K562 (cell line): ENCODE data around the gene ZEB2. TPM values are rescaled to one million over a fixed set of nuclear protein-coding genes. Genes with fewer than 3 reads are reported as not detected.

Source experiments
- CHCHD3 ChIP-seq: fragments of 250-450 bp; sonication (Bioruptor Pico); IDR thresholded peaks from 2 replicates; pipeline ENCODE4 v2.1.2; 2022; ENCODE audit warnings: mild to moderate bottlenecking
- E2F3 ChIP-seq: fragments of 250-450 bp; sonication (Bioruptor Pico); IDR thresholded peaks from 2 replicates; pipeline ENCODE4 v1.4.0; 2020; ENCODE audit warnings: mild to moderate bottlenecking
- ELF2 ChIP-seq: fragments of 250-450 bp; sonication (Bioruptor Pico); IDR thresholded peaks from 2 replicates; pipeline ENCODE4 v1.5.0; 2021; ENCODE audit warnings: mild to moderate bottlenecking
- MAZ ChIP-seq, 2 experiments: fragments of 450-650 bp in 1 of 2; sonication (generic) in 1 of 2; formaldehyde crosslinking; IDR thresholded peaks in 1 of 2; conservative IDR thresholded peaks in 1 of 2; 2 replicates each; pipeline versions ENCODE4 v1.4.0 to v1.5.0; 2020; ENCODE audit warnings: mild to moderate bottlenecking in 1 of 2, missing genetic modification reagents in 1 of 2
- MBD2 ChIP-seq: sonication (generic); IDR thresholded peaks from 2 replicates; pipeline ENCODE4 v1.6.1; 2016; ENCODE audit warnings: low read depth, borderline replicate concordance
- MTF1 ChIP-seq: fragments of 250-450 bp; sonication (Bioruptor Pico); IDR thresholded peaks from 2 replicates; pipeline ENCODE4 v1.9.0; 2021; ENCODE audit warnings: moderate library complexity, mild to moderate bottlenecking, inconsistent platforms, borderline replicate concordance
- SETDB1 ChIP-seq: IDR thresholded peaks from one replicate; pipeline ENCODE4 v1.6.1; 2012; ENCODE audit warnings: low read length, control low read depth, inconsistent platforms
- SIX5 ChIP-seq, 2 experiments: IDR thresholded peaks; 2 replicates each; pipeline ENCODE4 v1.6.1; 2011; ENCODE audit warnings: low read length in 2 of 2, borderline replicate concordance in 1 of 2, low read depth in 1 of 2, mild to moderate bottlenecking in 1 of 2, moderate library complexity in 1 of 2; ENCODE audit not compliant: insufficient read depth in 1 of 2
- ZNF551 ChIP-seq: fragments of 250-450 bp; sonication (Bioruptor Pico); IDR thresholded peaks from 2 replicates; pipeline ENCODE4 v1.5.0; 2021; ENCODE audit warnings: mild to moderate bottlenecking, moderate library complexity
- ZNF778 ChIP-seq: fragments of 450-650 bp; formaldehyde crosslinking; IDR thresholded peaks from 2 replicates; pipeline ENCODE4 v1.4.0; 2020; ENCODE audit warnings: mild to moderate bottlenecking, moderate library complexity
- ZNF780A ChIP-seq: fragments of 250-450 bp; sonication (Bioruptor Pico); IDR thresholded peaks from 2 replicates; pipeline ENCODE4 v1.5.0; 2021; ENCODE audit warnings: mild to moderate bottlenecking
- polyA plus RNA-seq, 8 experiments: library from polyadenylated mRNA; depleted of rRNA in 4 of 8; stranded (reverse) in 5 of 8; unstranded in 3 of 8; fragments of >200 nt; fragmentation: Nextera tagmentation in 2 of 8; fragmentation: Illumina TruSeq in 1 of 8; extraction: Ambion mirVana in 2 of 8; extraction: Trizol in 1 of 8; gene quantifications; 2 replicates each; pipeline versions ENCODE4 v1.2.1 to v1.2.3, GENCODE V29; 2011 to 2014; ENCODE audit warnings: inconsistent platforms in 1 of 8, missing spikeins in 1 of 8
- total RNA-seq, 7 experiments: library from RNA; depleted of rRNA in 6 of 7; stranded (reverse); fragments of >200 nt in 6 of 7; fragmentation: Illumina TruSeq in 2 of 7; extraction: Trizol in 2 of 7; gene quantifications; 2 replicates each; pipeline versions ENCODE4 v1.2.1 to v1.2.3, GENCODE V29; 2011 to 2021; ENCODE audit warnings: low replicate concordance in 1 of 7
- TF ChIP-seq, protein P1 (sequence below): sonication (generic); formaldehyde crosslinking; IDR thresholded peaks from 2 replicates; pipeline ENCODE4 v1.8.1; 2023; ENCODE audit warnings: missing genetic modification reagents, mild to moderate bottlenecking, borderline replicate concordance
- TF ChIP-seq, protein P2 (sequence below): fragments of 450-650 bp; IDR thresholded peaks from 2 replicates; pipeline ENCODE4 v1.7.1; 2018; ENCODE audit warnings: mild to moderate bottlenecking, low read depth; ENCODE audit not compliant: partially characterized antibody
- TF ChIP-seq, protein P3 (sequence below): fragments of 250-450 bp; sonication (Bioruptor Pico); IDR thresholded peaks from 2 replicates; pipeline ENCODE4 v1.8.0; 2021; ENCODE audit warnings: moderate library complexity, mild to moderate bottlenecking, inconsistent platforms
- TF ChIP-seq, protein P4 (sequence below): fragments of 450-650 bp; formaldehyde crosslinking; IDR thresholded peaks from 2 replicates; pipeline ENCODE4 v1.4.0; 2020; ENCODE audit warnings: mild to moderate bottlenecking, mixed read lengths
- TF ChIP-seq, protein P5 (sequence below): fragments of 150-350 bp; conservative IDR thresholded peaks from 2 replicates; pipeline ENCODE4 v1.6.1; 2014; ENCODE audit warnings: low read length

ZEB2 gene
- total and polyA plus RNA-seq, 9 of the 15 experiments (the other 6 are each of a cell fraction or from before 2014, with no cell fraction given): 15.1 to 113 (median 72.3) TPM

DNA sequence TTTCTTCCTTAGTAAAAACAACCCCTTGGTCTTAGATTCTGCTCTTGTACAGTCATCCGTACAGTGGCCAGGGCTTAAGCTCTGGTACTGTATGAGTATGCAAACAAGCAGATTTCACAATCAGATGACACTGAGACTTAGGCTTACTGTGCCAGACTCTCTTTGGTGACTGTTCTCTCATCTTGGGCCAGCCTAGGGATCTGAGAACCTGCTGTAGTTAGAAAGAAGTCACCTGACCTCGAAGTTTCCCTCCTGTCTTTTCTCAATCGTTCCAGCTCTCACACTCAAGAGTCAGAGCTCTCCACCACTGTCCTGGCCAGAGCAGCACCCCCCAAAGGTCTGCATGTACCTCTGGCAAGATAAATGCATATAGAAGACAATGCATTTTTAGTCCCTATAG, 63.2 kb downstream of the ZEB2 start (continued):
- TF ChIP-seq, protein P1, sequence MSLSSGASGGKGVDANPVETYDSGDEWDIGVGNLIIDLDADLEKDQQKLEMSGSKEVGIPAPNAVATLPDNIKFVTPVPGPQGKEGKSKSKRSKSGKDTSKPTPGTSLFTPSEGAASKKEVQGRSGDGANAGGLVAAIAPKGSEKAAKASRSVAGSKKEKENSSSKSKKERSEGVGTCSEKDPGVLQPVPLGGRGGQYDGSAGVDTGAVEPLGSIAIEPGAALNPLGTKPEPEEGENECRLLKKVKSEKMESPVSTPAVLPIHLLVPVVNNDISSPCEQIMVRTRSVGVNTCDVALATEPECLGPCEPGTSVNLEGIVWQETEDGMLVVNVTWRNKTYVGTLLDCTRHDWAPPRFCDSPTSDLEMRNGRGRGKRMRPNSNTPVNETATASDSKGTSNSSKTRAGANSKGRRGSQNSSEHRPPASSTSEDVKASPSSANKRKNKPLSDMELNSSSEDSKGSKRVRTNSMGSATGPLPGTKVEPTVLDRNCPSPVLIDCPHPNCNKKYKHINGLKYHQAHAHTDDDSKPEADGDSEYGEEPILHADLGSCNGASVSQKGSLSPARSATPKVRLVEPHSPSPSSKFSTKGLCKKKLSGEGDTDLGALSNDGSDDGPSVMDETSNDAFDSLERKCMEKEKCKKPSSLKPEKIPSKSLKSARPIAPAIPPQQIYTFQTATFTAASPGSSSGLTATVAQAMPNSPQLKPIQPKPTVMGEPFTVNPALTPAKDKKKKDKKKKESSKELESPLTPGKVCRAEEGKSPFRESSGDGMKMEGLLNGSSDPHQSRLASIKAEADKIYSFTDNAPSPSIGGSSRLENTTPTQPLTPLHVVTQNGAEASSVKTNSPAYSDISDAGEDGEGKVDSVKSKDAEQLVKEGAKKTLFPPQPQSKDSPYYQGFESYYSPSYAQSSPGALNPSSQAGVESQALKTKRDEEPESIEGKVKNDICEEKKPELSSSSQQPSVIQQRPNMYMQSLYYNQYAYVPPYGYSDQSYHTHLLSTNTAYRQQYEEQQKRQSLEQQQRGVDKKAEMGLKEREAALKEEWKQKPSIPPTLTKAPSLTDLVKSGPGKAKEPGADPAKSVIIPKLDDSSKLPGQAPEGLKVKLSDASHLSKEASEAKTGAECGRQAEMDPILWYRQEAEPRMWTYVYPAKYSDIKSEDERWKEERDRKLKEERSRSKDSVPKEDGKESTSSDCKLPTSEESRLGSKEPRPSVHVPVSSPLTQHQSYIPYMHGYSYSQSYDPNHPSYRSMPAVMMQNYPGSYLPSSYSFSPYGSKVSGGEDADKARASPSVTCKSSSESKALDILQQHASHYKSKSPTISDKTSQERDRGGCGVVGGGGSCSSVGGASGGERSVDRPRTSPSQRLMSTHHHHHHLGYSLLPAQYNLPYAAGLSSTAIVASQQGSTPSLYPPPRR: no peak
- TF ChIP-seq, protein P2, sequence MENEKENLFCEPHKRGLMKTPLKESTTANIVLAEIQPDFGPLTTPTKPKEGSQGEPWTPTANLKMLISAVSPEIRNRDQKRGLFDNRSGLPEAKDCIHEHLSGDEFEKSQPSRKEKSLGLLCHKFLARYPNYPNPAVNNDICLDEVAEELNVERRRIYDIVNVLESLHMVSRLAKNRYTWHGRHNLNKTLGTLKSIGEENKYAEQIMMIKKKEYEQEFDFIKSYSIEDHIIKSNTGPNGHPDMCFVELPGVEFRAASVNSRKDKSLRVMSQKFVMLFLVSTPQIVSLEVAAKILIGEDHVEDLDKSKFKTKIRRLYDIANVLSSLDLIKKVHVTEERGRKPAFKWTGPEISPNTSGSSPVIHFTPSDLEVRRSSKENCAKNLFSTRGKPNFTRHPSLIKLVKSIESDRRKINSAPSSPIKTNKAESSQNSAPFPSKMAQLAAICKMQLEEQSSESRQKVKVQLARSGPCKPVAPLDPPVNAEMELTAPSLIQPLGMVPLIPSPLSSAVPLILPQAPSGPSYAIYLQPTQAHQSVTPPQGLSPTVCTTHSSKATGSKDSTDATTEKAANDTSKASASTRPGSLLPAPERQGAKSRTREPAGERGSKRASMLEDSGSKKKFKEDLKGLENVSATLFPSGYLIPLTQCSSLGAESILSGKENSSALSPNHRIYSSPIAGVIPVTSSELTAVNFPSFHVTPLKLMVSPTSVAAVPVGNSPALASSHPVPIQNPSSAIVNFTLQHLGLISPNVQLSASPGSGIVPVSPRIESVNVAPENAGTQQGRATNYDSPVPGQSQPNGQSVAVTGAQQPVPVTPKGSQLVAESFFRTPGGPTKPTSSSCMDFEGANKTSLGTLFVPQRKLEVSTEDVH: no peak
- TF ChIP-seq, protein P3, sequence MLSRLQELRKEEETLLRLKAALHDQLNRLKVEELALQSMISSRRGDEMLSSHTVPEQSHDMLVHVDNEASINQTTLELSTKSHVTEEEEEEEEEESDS (CRISPR knock-in tag): no peak
- TF ChIP-seq MAZ (CRISPR knock-in tag; conservative IDR thresholded peaks at IDR 0.05 in 1 of 2, IDR thresholded peaks at IDR 0.05 in 1 of 2) (0 out of 4 replicates have a peak, but pooled peaks of 1 of the 2 experiments have one; percentile 33), ZNF780A (CRISPR knock-in tag) (no peak), SETDB1 (no peak), E2F3 (CRISPR knock-in tag) (no peak), ZNF778 (CRISPR knock-in tag) (no peak), MBD2 (no peak), MTF1 (CRISPR knock-in tag) (no peak), SIX5 (IDR thresholded peaks at IDR 0.05; ENCODE audit: borderline replicate concordance in 1 of 2, insufficient read depth in 1 of 2, low read depth in 1 of 2, low read length in 2 of 2) (no peak), CHCHD3 (CRISPR knock-in tag) (no peak), ELF2 (CRISPR knock-in tag) (no peak), ZNF551 (CRISPR knock-in tag) (no peak)
- TF ChIP-seq, protein P4, sequence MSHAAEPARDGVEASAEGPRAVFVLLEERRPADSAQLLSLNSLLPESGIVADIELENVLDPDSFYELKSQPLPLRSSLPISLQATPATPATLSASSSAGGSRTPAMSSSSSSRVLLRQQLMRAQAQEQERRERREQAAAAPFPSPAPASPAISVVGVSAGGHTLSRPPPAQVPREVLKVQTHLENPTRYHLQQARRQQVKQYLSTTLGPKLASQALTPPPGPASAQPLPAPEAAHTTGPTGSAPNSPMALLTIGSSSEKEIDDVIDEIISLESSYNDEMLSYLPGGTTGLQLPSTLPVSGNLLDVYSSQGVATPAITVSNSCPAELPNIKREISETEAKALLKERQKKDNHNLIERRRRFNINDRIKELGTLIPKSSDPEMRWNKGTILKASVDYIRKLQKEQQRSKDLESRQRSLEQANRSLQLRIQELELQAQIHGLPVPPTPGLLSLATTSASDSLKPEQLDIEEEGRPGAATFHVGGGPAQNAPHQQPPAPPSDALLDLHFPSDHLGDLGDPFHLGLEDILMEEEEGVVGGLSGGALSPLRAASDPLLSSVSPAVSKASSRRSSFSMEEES: peak; percentile 50; the same call in 1 of the 2 replicates
- TF ChIP-seq, protein P5, sequence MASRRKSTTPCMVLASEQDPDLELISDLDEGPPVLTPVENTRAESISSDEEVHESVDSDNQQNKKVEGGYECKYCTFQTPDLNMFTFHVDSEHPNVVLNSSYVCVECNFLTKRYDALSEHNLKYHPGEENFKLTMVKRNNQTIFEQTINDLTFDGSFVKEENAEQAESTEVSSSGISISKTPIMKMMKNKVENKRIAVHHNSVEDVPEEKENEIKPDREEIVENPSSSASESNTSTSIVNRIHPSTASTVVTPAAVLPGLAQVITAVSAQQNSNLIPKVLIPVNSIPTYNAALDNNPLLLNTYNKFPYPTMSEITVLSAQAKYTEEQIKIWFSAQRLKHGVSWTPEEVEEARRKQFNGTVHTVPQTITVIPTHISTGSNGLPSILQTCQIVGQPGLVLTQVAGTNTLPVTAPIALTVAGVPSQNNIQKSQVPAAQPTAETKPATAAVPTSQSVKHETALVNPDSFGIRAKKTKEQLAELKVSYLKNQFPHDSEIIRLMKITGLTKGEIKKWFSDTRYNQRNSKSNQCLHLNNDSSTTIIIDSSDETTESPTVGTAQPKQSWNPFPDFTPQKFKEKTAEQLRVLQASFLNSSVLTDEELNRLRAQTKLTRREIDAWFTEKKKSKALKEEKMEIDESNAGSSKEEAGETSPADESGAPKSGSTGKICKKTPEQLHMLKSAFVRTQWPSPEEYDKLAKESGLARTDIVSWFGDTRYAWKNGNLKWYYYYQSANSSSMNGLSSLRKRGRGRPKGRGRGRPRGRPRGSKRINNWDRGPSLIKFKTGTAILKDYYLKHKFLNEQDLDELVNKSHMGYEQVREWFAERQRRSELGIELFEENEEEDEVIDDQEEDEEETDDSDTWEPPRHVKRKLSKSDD: no peak
